GM10847 (cell line): ENCODE results near the gene STAMBP.

ENCODE experiments used
- POLR2A ChIP-seq: IDR thresholded peaks from 2 replicates; pipeline ENCODE4 v1.6.1; 2011; ENCODE audit not compliant: insufficient read length; ENCODE audit errors: extremely low read depth

Gene STAMBP

DNA sequence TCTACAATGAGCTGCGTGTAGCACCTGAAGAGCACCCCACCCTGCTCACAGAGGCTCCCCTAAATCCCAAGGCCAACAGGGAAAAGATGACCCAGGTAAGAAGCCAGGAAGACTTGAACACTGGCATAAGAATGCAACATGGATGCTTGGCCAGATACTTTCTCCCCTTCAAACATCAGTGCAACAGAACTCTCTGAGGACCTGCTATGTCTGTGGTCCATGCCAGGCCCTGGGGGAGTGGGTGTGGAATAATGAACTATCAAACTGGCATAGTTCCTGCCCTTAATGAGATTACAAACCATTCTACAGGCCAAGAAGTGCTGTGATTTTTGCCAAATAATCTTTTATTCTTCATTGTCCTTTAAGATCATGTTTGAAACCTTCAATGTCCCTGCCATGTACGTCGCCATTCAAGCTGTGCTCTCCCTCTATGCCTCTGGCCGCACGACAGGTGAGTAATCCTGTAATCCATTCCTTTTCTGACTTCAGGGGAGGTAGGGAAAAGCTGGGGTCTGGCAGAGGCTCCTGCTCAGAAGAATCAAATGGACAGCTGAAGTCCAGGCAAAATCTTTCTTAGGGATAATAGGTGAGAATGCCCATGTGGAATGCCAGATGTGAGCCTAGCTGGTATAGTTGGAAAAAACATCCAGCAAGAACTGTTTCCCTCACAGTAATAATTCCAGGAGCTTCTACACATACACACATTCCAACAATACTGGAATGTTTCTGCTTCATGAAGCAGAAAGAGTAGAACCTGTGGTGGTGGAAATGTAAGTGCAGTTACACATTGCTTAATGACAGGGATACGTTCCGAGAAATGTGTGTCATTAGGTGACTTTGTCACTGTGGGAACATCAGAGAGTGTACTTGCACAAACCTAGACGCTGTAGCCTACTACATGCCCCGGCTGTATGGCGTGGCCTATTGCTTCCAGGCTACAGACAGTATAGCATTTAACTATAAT lies 80.2 kb downstream of the STAMBP start:
- no peak for TF ChIP-seq POLR2A

DNA sequence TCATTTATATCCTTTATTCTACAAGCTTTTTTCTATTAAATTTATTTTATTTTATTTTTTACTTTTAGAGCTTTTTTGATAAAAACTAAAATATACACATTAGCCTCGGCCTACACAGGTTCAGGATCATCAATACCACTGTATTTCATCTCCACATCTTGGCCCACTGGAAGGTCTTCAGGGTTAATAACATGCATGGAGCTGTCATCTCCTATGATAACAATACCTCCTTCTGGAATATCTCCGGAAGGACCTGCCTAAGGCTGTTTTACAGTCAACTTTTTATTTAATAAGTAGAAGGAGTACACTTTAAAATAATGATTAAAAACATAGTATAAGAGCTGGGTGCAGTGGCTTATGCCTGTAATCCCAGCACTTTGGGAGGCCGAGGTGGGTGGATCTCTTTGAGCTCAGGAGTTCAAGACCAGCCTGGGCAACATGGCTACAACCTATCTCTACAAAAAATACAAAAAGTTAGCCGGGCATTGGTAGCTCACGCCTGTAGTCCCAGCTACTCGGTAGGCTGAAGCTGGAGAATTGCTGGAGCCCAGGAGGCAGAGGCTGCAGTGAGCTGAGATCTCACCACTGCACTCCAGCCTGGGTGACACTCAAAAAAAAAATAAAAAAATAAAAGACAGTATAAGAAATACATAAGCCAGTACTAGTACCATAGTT lies 82.2 kb downstream of the STAMBP start:
- TF ChIP-seq POLR2A, result no peak

DNA sequence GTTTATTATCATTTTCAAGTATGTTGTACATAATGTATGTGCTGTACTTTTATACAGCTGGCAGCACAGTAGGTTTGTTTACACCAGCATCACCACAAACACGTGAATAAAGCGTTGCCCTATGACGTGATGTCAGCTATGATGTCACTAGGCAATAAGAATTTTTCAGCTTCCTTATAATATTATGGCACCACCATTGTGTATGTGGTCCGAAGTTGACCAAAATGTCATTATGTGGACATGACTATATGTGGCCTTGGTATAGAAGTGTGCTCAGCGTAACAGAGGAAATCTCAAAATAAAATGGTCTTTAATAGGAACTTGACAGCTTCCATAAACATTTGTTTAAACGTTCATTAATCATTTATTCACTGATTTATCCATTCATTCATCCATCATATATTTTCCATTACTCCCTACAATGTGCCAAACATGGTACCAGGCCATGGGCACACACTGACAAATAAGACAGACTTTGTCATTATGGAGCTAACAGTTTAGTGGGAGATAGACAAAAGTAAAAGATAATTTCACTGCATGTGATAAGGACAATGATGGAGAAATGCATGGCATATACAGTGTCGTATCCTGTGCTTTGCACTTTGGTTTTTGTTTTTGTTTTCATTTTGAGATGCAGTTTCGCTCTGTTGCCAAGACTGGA lies 82.9 kb downstream of the STAMBP start:
- TF ChIP-seq POLR2A, result no peak

DNA sequence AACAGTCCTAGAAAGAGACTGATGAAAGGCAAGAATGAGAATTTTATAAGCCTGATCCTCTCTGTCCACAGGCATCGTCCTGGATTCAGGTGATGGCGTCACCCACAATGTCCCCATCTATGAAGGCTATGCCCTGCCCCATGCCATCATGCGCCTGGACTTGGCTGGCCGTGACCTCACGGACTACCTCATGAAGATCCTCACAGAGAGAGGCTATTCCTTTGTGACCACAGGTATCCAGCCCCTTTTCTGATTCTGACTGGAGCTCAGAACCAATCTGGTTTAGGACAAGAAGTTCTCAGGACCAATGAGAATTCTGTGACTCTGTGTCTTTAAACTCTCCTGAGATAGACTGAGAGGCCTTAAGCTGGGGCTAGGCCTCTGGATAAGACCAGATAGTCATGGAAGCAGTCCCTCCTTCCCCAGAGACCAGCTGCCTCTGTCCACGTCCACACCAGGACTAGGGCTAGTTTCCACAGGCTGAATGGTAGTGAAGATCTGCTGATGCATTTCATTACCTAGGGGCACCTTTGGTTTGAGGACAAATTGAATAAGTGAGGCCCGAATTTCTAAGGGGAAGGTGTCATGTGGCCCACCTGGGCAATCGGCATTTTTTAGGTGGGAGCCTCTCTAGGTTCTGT lies 84.8 kb downstream of the STAMBP start:
- no peak for TF ChIP-seq POLR2A

DNA sequence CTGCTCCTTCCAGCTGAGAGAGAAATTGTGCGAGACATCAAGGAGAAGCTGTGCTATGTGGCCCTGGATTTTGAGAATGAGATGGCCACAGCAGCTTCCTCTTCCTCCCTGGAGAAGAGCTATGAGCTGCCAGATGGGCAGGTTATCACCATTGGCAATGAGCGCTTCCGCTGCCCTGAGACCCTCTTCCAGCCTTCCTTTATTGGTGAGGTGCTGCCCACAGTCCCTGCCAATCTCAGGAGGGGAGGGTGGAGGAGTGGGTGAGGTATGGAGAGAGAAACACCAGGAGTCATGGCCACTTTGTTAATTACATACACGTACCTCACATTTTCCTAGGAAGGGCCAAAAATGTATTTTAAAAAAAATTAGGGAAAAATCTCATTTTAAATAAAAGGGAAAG lies 85.9 kb downstream of the STAMBP start:
- no peak for TF ChIP-seq POLR2A

DNA sequence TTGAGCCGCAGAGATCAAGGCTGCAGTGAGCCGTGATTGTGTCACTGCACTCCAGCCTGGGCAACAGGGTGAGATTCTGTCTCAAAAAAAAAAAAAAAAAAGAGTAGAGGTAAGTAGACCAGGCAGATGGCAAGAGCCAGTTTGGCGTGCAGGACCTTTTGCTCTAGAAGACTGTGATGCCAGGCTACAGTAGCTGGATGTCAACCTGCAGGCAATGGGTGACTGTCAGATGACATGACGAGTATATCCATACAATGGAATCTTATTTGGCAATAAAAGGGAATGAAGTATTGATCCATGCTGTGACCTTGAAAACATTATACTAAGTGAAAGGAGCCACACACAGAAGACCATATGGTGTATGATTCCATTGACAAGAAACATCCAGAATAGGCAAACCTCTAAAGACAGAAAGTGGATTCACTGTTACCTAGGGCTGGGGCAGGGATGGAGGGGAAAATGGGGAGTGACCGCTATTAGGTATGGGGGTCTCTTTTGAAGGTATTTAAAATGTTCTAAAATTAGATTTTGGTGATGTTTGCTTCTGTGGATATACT lies 86.8 kb downstream of the STAMBP start:
- TF ChIP-seq POLR2A, result no peak

DNA sequence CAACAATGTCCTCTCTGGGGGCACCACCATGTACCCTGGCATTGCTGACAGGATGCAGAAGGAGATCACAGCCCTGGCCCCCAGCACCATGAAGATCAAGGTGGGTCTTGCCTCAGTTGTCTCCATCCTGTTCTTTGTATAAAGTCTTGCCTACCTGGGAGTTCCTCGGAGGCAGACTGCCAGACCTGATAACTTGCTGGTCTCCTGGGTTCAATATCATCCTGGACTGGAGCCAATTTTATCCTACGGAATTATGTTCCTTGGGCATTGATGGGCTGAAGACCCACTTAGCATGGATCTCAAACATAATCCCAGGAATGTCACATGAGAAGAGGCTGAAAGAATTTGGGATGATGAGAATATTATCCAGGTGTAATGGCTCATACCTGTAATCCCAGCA lies 87.9 kb downstream of the STAMBP start:
- TF ChIP-seq POLR2A, result no peak

DNA sequence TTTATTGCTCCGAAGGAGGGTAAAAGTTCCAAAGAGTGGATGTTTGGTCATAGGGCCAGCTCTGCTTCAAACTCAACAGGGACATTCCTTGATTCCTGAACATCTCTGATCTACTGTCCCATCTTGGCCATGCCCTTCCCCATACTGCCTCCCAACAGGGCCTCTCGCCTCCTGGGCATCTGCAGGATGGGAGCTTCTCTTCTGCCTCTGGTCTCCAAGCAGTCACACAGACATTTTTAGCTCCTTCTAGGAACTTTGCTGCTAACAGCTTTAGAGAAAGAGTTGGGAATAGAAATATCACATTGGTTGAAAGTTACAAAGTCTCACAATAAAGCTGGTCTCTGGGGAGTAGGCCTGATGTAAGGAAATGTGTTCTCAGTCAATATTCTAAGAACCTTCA lies 88.5 kb downstream of the STAMBP start:
- no peak for TF ChIP-seq POLR2A

DNA sequence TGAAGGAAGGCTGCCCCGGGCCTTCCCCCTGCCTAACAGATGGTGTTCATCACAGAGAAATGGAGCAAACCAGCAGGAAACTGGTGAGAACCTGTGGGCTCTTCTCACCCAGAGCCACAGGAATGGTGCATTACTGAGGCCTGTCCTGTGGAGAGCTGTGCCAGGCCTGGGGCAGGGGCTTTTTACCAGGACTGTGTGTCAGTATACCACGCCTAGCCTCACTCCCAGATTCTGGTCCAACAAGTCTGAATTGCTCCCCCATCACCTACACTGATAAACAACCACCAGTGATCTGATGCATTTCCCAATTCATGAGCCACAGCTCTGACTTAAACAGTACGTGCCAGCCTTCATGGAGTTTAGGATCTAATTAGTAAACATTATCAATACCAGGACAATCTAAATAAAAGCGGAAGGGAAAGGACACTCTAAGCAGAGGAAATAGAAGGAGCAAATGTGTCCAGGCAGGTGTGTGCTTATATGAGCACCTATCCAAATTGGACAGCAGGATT lies 89.0 kb downstream of the STAMBP start:
- TF ChIP-seq POLR2A, result no peak

DNA sequence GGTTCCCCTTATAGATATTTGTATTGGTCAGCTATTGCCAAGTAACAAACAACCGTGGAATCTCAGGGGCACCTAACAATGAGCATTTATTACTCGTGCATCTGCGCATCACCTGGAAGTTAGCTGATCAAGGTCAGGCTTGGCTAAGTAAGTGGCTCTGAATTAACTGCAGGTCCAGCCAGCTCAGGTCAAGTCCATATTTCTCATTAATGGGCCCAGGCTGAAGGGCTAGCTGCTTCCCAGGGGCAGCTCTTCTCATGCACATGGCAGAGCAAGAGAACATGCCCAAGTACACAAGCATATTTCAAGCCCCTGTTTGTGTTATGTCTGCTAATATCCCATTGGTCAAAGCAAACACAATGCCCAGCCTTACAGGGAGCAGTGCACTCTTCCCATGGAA lies 90.1 kb downstream of the STAMBP start:
- TF ChIP-seq POLR2A, result no peak

DNA sequence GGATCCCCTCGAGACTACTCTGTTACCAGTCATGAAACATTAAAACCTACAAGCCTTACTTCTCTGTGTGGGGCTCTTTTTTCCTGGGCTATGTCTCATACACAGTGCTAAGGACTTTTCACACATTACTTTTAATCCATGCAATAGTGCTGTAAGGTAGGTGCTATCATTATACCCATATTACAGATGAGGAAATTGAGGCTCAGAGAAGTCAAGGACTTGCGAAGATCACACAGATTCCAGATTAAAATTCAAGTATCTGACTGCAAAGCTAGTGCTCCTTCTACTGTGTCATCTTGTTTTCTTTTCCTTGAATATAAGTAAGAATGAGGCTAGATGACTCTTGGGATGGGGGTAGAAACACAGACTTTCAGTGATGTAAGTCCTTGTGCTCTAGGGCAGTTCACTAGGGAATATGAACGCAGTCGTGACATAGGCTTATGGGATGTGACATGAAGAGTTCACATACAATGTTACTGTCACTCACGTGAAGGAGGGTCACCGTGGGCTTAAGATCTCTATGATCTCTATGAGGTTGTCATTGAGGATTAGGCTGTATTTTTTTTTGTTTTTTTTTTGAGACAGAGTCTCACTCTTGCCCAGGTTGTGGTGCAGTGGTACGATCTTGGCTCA lies 91.0 kb downstream of the STAMBP start:
- TF ChIP-seq POLR2A, result no peak

DNA sequence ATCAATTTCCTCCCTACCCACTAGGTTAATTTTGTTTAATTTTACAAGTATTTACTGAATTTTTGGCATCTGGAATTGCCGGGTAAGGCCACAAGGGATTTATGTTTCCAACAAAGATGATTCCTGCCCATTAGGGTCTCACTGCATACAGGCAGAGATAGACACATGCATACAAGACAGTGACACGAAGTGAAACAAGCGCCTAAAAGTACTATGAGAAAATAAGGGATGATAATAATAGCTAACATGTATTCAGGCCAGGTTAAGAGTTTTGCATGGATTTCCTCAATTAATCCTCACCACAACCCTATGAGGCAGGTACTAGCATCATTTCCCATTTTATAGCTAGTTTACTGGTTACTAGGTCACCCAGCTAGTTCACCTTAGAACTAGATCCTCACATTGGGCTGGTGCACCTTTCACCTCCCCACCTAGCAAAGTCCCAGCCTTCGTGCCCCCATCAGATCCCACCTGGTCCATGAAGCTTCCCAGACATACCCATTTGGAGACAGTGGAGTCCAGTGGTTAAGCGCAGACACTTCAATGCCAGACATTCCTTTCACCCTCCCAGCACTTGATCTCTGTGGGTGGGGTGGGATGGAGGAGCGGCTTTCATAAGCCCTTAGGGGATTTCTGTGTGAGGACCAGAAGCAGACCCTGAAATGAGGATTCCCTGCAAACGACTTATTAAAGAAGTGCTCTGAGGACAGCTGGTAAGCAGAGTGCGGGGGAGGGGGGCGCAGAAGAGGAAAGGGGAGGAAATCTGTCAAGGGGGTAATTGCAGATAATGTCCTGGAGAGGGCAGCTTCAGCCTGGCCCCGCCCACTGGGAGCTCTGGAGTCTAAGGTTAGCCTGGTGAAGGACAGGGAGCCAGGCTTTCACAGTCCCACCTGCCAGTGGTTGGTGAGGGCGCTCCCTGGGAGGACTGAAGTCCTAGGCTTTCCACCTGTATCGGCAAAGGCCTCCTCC lies 92.1 kb downstream of the STAMBP start:
- no peak for TF ChIP-seq POLR2A

DNA sequence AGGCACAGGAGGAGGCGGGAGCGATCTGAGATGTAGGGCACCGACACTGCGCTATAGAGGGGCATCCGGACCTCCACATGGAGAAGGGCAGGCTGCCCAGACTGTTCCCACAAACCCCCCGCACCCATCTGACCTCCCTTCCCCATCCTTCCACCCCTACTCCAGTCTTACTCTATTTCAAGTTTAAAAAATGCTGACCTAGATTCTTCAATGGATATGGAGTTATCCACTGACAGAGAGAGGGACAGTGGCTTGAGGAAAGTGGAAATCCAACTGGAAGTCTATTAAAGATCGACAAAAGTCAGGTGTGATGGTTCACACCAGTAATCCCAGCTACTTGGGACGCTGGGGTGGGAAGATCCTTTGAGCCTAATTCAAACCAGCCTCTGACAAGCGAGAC lies 92.8 kb downstream of the STAMBP start:
- TF ChIP-seq POLR2A, result no peak

DNA sequence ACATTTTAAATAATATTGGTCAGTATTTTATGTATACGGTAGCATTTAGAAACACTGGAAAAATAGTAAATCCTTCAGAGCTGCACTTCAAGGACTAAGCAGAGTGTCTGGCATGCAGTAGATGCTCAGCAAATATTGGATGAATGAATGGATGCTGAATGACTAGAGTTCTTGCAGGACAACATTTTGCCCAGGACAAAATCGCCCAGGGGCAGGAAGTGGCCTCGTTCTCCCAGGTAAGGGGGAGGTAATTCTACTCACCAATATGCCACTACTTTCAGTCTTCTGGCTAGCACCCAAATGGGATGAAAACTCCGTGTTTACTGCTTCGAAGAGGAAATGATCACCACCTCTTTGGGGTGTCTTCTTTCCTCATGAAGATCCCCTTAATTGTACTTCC lies 93.9 kb downstream of the STAMBP start:
- no peak for TF ChIP-seq POLR2A
